Measurements from ENCODE around the gene ZSCAN23. TPM values are rescaled to one million over a fixed set of nuclear protein-coding genes. Genes with fewer than 3 reads are reported as not detected.
A peak's percentile ranks its signal among the peaks of the same experiment; 100 is the strongest.

ZSCAN23 gene
- total and polyA plus RNA-seq, 9 of the 15 experiments (the other 6 are each of a cell fraction or from before 2014, with no cell fraction given), result 0.05 to 0.29 (median 0.21) TPM; not detected in 1

GRCh38 chr6:28480253-28480932, 37.1 kb upstream of the ZSCAN23 start:
- BruUV-seq (replicated peaks), result no TSS peak
- ChIA-PET CTCF (ENCODE audit: low intra/inter-chr PET ratio) (no interaction called here), POLR2A (interaction anchor here (0.6 to 2.8 kb wide), 7 partner anchors 8 to 811 kb away, joined by 3 to 44 read pairs (median 3); a partner anchor contains a TSS)
- H3K27me3 ChIP-seq (ENCODE audit: control insufficient read depth in 2 of 2, insufficient read depth in 2 of 2, low read length in 2 of 2), result no peaks in the 10 kb centered on the region
- no peaks in the 10 kb centered on the region for H3K9me3 ChIP-seq (replicated peaks; ENCODE audit: control insufficient read depth, insufficient read depth, low read depth, low read length)
- in situ Hi-C loops (cut with MboI) (no loop called here), intact Hi-C loops (cut with micrococcal nuclease) (no loop called here)
- peak overlapping the region; percentile 56 to 72; a peak in 3 of 4 replicates for H3K9ac ChIP-seq (ENCODE audit: insufficient read depth in 1 of 2, low read depth in 2 of 2, low read length in 2 of 2)
- no peaks in the 10 kb centered on the region for H3K36me3 ChIP-seq (ENCODE audit: control insufficient read depth, insufficient read depth, low read length)
- no peaks in the 10 kb centered on the region for H3K79me2 ChIP-seq (ENCODE audit: control insufficient read depth, insufficient read depth, low read length)
- H3K27ac ChIP-seq (ENCODE audit: extremely low read depth, low read depth, low read length), result peak overlapping the region; percentile 46
- 3% methylated on average over 9 of the region's 9 CpGs for WGBS (ENCODE audit: insufficient coverage, low coverage, missing lambda C conversion rate)
- H3K4me2 ChIP-seq (ENCODE audit: insufficient read depth, low read length), result peak overlapping the region; percentile 67
- ATAC-seq (peak; percentile 91), FAIRE-seq (peak; percentile 84), DNase-seq (ENCODE audit: extremely low read depth in 1 of 4, low spot score in 3 of 4) (peak; percentile 62 to 80 (median 71))
- H3K4me3 ChIP-seq, result 0 out of 2 replicates have a peak overlapping the region, but pooled peaks have one; percentile 3
- H4K20me1 ChIP-seq (replicated peaks; ENCODE audit: control insufficient read depth, insufficient read depth, low read length), result no peaks in the 10 kb centered on the region
- H3K9me1 ChIP-seq (ENCODE audit: control insufficient read depth, insufficient read depth, low read length), result no peaks in the 10 kb centered on the region
- peaks cover 4 to 18% of the 10 kb centered on the region in 2 experiments; a peak in 3 of 5 replicates for H3K4me1 ChIP-seq (replicated peaks in 1 of 2; ENCODE audit: control insufficient read depth in 2 of 2, insufficient read depth in 2 of 2, low read length in 2 of 2)
- H2AFZ ChIP-seq (ENCODE audit: low read depth, low read length), result peak overlapping the region; percentile 80
- peak; percentile 70; the same call in 1 of the 2 replicates for TF ChIP-seq GATAD2B (IDR thresholded peaks at IDR 0.05; ENCODE audit: borderline replicate concordance)
- peak; percentile 49; the same call in 1 of the 2 replicates for TF ChIP-seq CEBPB (tag; IDR thresholded peaks at IDR 0.05)
- TF ChIP-seq ELF1 (tag; IDR thresholded peaks at IDR 0.05), result 0 out of 2 replicates have a peak, but pooled peaks have one; percentile 9
- peak; percentile 82 for TF ChIP-seq NFE2 (IDR thresholded peaks at IDR 0.05; ENCODE audit: low read depth)
- peak; percentile 71 for TF ChIP-seq PML (IDR thresholded peaks at IDR 0.05; ENCODE audit: low read length)
- TF ChIP-seq CTCF (IDR thresholded peaks at IDR 0.05 in 2 of 3, conservative IDR thresholded peaks at IDR 0.05 in 1 of 3; ENCODE audit: insufficient read depth in 2 of 3, low read depth in 1 of 3, low read length in 3 of 3), result no peak
- no peak for TF ChIP-seq GABPB2 (CRISPR knock-in tag; conservative IDR thresholded peaks at IDR 0.05)
- TF ChIP-seq MNT (conservative IDR thresholded peaks at IDR 0.05), result peak; percentile 56 to 68
- TF ChIP-seq L3MBTL2 (IDR thresholded peaks at IDR 0.05), result peak; percentile 51; the same call in 1 of the 2 replicates
- peak; percentile 68 for TF ChIP-seq POLR3A (IDR thresholded peaks at IDR 0.05; ENCODE audit: borderline replicate concordance, extremely low read depth, insufficient read depth, insufficient read length)
- peak; percentile 94 for TF ChIP-seq ATF7 (IDR thresholded peaks at IDR 0.05)
- peak; percentile 71 for TF ChIP-seq CREM (IDR thresholded peaks at IDR 0.05; ENCODE audit: low read depth)
- TF ChIP-seq FOSL1 (tag; conservative IDR thresholded peaks at IDR 0.05), result peak; percentile 38; the same call in 1 of the 2 replicates
- TF ChIP-seq CTBP1 (IDR thresholded peaks at IDR 0.05; ENCODE audit: borderline replicate concordance), result peak; percentile 83; the same call in 1 of the 2 replicates
